ENCODE results near the gene SRBD1.

Gene SRBD1

GRCh38 chr2:45353879-45354278, 257.2 kb downstream of the SRBD1 start:
- no peak for DNase-seq

DNA sequence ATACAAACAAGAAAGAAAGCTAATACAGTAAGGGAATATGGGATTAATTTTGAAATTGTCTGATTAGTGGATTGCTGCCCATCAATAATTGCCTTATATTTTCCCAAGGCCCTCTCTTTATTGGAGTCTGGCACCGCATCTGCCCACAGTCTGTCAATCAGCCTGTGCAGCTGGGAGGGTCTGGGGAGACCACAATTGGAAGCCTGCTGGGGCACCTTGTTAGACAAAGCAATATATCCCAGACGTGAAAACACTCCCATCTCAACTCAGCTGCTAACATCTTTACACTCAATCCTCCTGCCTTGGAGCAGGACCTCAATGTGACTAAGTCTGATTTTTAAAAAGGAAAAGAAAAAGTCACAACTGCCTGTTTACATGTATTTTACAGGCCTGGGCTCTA, 258.6 kb downstream of the SRBD1 start:
- DNase-seq, result no peak

- DNase-seq, result no peak
Observed at GRCh38 chr2:45345331-45346234, 265.5 kb downstream of the SRBD1 start.

DNA sequence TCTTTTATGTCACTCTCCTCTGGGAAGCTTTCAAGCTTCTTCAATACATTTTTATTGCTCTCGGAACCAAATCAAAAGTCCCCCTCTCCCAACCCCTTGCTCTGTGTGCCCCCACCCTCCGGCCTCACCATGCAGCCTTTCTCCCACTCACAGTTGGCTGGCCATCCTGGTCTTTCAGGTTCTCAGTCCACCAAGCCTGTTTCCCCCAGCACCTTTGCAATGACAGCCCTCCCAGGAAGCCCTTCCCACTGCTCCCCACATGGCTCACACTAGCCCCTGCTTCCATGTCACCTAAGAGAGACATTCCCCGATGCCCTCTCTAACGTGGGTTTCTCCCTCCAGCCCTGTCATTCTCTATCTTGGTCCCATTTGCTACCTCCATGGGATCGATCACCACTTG, 266.6 kb downstream of the SRBD1 start:
- DNase-seq, result no peak

DNA sequence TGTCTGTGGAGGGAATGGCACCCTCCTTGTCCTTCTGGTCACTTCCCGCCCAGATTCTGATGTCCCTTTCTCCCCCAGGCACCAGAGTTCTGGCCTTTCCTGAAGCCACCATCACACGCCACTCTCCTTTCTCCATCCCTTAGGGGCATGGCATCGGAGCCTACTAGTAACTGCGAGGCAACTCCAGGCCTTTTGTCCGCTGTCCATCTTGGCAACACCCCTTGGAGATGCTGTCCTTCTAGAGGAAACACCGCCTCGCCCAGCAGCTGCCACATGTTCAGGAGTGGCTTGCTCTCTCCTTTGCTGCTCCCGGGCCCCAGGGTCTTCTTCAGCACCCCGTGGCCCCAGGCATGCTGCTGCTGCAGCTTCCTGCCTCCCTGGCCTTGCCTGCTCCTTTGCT, 267.0 kb downstream of the SRBD1 start:
- no peak for DNase-seq

GRCh38 chr2:45343251-45344017, 267.6 kb downstream of the SRBD1 start:
- no peak for DNase-seq

GRCh38 chr2:45340318-45340717, 270.7 kb downstream of the SRBD1 start:
- DNase-seq, result peak; percentile 42

DNA sequence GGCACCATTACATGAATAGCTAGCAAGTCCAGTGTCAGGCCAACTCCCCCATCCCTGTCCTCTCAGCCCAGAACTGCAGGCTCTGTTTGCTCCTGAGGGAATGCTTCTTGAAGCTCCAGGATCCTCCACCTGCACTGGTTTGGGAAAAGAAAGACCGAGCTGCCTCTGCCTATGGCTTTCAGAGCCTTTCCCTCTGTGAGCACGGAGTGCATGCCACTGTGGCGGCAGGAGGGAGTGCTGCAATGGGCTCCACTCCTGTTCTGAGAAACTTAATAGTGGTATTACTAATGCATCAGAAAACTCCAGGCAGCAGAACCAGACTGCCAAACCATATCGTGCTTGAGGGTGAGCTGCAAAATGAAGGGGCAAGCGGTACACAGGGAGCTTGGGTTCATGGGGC, 271.8 kb downstream of the SRBD1 start:
- no peak for DNase-seq

All from right forelimb (tissue), 1 donor.